Testis (tissue), 2 donors: ENCODE measurements around the gene ZNF778.

Experiments
- CTCF ChIP-seq, 3 experiments: fragments of 450-650 bp in 2 of 3; fragments of 200-600 bp in 1 of 3; sonication (generic) in 1 of 3; IDR thresholded peaks; one replicate each; pipeline ENCODE4 v1.5.1; 2016 to 2019; ENCODE audit warnings: antibody characterized with exemption in 3 of 3, mild to moderate bottlenecking in 2 of 3, moderate library complexity in 1 of 3
- POLR2A ChIP-seq: fragments of 450-650 bp; IDR thresholded peaks from one replicate; pipeline ENCODE4 v1.6.1; 2017; ENCODE audit warnings: antibody characterized with exemption, mild to moderate bottlenecking, moderate library complexity

- TF ChIP-seq CTCF (IDR thresholded peaks at IDR 0.05) (no peak), POLR2A (no peak)
Measured at GRCh38 chr16:89190150-89190958, 27.1 kb upstream of the ZNF778 start.
